GM12864 (cell line): ENCODE results near the gene TACC3.

ENCODE experiments used
- DNase-seq: peaks from one replicate; pipeline ENCODE4 v3.0.0-alpha.2; 2011; ENCODE audit warnings: low read depth
- H3K4me3 ChIP-seq: 2 replicates; pipeline ENCODE4 v1.5.1; 2011; ENCODE audit warnings: mild to moderate bottlenecking, low read depth, low read length, control low read depth
- CTCF ChIP-seq: IDR thresholded peaks from 2 replicates; pipeline ENCODE4 v1.5.1; 2011; ENCODE audit warnings: low read depth, mild to moderate bottlenecking, moderate library complexity, low read length, control low read depth, inconsistent platforms; ENCODE audit errors: missing control alignments

Gene TACC3

DNA sequence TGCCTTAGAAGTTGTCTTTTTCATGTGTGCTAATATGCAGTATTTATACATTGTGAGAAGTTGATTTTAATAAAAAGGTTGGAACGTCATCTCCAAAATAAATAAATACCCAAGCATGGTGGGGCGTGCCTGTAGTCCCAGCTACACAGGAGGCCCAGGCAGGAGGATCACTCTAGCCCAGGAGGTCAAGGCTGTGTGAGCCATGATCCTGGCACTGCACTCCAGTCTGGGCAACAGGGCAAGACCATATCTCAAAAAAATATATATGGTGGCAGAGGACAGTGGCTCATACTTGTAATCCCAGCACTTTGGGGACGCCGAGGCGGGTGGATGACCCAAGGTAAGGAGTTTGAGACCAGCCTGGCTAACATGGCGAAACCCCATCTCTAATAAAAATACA lies 15.6 kb upstream of the TACC3 start:
- TF ChIP-seq CTCF = no peak
- no peak for DNase-seq
- no peak overlapping the region for H3K4me3 ChIP-seq

DNA sequence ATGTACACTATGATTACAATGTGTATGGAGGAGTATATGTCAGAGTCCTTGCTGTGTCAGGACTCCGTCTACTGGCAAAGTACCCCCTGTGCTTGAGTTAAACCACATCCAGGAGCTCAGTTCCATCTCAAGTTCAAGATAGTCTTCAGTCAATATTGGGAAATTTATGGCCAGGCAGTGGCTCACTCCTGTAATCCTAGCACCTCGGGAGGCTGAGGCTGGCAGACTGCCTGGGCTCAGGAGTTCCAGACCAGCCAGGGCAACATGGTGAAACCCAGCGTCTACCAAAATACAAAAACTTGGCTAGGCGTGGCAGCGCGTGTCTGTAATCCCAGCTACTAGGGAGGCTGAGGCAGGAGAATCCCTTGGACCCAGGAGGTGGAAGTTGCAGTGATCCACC lies 15.0 kb upstream of the TACC3 start:
- no peak for DNase-seq
- no peak for TF ChIP-seq CTCF
- H3K4me3 ChIP-seq = no peak overlapping the region

DNA sequence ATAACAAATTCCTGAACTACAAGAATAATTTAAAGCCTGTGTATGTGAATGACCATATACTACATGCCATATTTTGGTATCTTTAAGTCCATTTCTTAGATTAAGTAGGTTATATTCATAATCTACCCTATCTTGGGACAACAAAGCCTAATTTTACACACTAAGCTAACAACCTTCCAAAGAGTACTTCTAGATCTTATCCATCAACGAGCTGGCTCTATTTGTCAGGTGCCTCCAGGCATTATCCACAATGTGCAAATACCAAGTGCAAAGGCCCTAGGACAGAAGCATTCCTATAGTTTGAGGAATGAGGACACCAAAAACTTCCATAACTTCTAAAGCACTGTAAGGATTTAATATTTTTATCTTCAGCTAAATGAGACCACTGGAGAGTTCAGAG lies 12.7 kb upstream of the TACC3 start:
- DNase-seq = no peak
- H3K4me3 ChIP-seq = no peak overlapping the region
- TF ChIP-seq CTCF = no peak

- H3K4me3 ChIP-seq = peak overlapping the region; percentile 95
- DNase-seq = no peak
- no peak for TF ChIP-seq CTCF
These were observed 10.2 kb upstream of the TACC3 start for GRCh38 chr4:1711055-1711570.

GRCh38 chr4:1711571-1712215 lies 9.6 kb upstream of the TACC3 start:
- no peak for DNase-seq

GRCh38 chr4:1712216-1713002 lies 8.9 kb upstream of the TACC3 start, which contains the start of gene SLBP:
Gene SLBP (minus strand): TSS chr4:1712319. CDS start chr4:1712188, 131 bp downstream.
- TF ChIP-seq CTCF = no peak
- peak within 1 kb of the TSS; percentile 95 for H3K4me3 ChIP-seq
- DNase-seq = peak; percentile 93

More at GRCh38 chr4:1711571-1712215, 9.6 kb upstream of the TACC3 start:
- peak overlapping the region; percentile 95 for H3K4me3 ChIP-seq
- no peak for TF ChIP-seq CTCF
